ENCODE data around the gene BCR. TPM values are rescaled to one million over a fixed set of nuclear protein-coding genes. Genes with fewer than 3 reads are reported as not detected.

The BCR gene
- total and polyA plus RNA-seq, 12 donors, result 18.7 to 64.3 (median 42.4) TPM

DNA sequence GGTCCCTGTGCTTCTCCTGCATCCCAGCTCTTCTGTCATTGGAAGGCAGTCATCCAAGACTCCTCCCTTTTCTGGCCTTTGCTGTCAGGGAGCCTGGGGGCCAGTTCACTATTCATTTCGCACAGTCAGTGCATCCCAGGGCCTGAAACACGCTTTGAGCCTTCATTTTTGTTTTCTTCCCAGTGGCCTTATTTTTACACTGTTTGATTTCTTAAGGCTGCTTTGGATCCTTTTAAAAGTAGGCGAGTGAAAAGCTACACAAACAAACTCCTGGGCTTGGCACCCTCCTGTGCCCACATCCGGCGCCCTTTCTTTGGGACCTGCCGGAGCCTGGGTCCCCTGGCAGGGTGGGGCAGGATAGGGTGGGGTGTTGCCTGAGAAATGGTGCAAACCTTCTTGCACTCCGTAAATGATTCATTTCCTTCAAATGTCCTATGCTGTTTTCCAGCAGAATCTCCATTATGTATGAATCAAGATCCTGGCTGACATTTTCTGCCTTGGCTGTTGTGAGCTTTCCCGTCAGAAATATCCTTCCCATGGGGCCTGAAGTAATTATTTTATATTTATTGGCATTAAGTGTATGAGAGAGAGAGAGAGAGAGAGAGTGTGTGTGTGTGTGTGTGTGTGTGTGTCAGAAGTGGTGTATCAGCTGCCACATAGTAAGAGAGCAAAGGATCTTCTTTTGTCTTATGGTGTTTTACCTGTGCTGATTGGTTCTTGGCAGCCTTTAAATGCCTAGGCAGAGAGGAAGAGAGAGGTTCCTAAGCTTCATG lies 45.6 kb downstream of the BCR start:
- Histone ChIP-seq H3K9me3 (replicated peaks in 1 of 3) (peaks cover 0 to 22% (median 10%) of the 10 kb centered on the region in 3 donors), H3K4me3 (no peak overlapping the region), H3K27me3 (no peaks in the 10 kb centered on the region), H3K4me1 (replicated peaks in 1 of 2) (peaks cover 0 to 41% of the 10 kb centered on the region in 2 donors), H3K36me3 (replicated peaks in 1 of 2) (no peaks in the 10 kb centered on the region), H3K27ac (peak overlapping the region in 2 of 5 donors; percentile 59 to 62)
- WGBS, 4 donors, result 48 to 69% (median 56%) methylated on average over 8 of the region's 8 CpGs
- no peak for TF ChIP-seq POLR2A (IDR thresholded peaks at IDR 0.05)
- TF ChIP-seq, protein P1, sequence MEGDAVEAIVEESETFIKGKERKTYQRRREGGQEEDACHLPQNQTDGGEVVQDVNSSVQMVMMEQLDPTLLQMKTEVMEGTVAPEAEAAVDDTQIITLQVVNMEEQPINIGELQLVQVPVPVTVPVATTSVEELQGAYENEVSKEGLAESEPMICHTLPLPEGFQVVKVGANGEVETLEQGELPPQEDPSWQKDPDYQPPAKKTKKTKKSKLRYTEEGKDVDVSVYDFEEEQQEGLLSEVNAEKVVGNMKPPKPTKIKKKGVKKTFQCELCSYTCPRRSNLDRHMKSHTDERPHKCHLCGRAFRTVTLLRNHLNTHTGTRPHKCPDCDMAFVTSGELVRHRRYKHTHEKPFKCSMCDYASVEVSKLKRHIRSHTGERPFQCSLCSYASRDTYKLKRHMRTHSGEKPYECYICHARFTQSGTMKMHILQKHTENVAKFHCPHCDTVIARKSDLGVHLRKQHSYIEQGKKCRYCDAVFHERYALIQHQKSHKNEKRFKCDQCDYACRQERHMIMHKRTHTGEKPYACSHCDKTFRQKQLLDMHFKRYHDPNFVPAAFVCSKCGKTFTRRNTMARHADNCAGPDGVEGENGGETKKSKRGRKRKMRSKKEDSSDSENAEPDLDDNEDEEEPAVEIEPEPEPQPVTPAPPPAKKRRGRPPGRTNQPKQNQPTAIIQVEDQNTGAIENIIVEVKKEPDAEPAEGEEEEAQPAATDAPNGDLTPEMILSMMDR (IDR thresholded peaks at IDR 0.05), result no peak
- no peak for DNase-seq
- intact Hi-C loops (cut with DNase I), result no loop called here

DNA sequence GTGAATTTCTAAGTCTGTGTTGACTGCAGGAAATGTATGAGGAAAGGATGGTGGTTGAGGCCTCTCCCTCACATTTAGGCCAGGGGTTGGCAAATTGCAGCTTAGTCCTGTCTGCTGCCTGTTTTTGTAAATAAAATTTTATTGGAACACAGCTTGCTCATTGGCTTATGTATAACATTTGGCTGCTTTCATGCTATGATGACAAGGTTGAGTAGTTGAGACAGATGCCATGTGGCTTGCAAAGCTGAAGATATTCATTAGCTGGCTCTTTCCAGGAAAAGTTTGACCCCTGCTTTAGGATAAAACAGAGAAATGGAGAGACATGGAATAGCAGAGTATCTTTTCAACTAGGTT lies 46.2 kb downstream of the BCR start:
- peaks cover 0 to 41% of the 10 kb centered on the region in 2 donors for H3K4me1 ChIP-seq (replicated peaks in 1 of 2)
- peak overlapping the region in 3 of 5 donors; percentile 24 to 62 (median 59) for H3K27ac ChIP-seq
- no peak for DNase-seq
- H3K27me3 ChIP-seq, result no peaks in the 10 kb centered on the region
- intact Hi-C loops (cut with DNase I), result no loop called here
- no peak overlapping the region for H3K4me3 ChIP-seq
- TF ChIP-seq POLR2A (IDR thresholded peaks at IDR 0.05), result no peak
- TF ChIP-seq, protein P1 (IDR thresholded peaks at IDR 0.05), result no peak
- no peaks in the 10 kb centered on the region for H3K36me3 ChIP-seq (replicated peaks in 1 of 2)
- H3K9me3 ChIP-seq (replicated peaks in 1 of 3), result peaks cover 0 to 22% (median 10%) of the 10 kb centered on the region in 3 donors

DNA sequence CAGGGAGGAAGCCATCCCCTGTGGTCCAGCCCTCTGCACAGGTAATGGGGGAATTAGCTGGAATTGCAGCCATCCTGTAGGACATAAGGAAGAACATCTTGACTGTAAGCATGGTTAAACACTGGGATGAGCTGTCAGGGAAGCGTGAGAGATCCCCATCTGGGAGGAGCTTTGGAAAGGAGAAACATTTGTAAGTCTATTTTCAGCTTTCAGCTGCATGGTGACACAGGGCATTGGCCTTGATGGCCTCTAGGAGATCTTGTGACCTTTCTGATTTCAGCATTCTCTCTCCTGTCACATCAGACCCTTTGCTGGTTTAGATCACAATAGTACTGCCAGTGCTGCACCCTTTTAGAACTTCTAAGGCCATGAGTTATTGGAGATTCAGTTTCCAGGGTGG lies 47.1 kb downstream of the BCR start:
- intact Hi-C loops (cut with DNase I), result no loop called here
- peak in 2 of 7 donors; percentile 38 to 65 for DNase-seq
- 30 to 45% (median 40%) methylated on average over 1 of the region's 1 CpG for WGBS, 4 donors
- H3K27me3 ChIP-seq, result no peaks in the 10 kb centered on the region
- H3K27ac ChIP-seq, result peak overlapping the region in 2 of 5 donors; percentile 59 to 62
- H3K4me1 ChIP-seq (replicated peaks in 1 of 2), result peaks cover 0 to 41% of the 10 kb centered on the region in 2 donors
- no peaks in the 10 kb centered on the region for H3K36me3 ChIP-seq (replicated peaks in 1 of 2)
- no peak overlapping the region for H3K4me3 ChIP-seq
- H3K9me3 ChIP-seq (replicated peaks in 1 of 3), result peaks cover 0 to 22% (median 10%) of the 10 kb centered on the region in 3 donors
- TF ChIP-seq, protein P1 (IDR thresholded peaks at IDR 0.05), result no peak
- no peak for TF ChIP-seq POLR2A (IDR thresholded peaks at IDR 0.05)

DNA sequence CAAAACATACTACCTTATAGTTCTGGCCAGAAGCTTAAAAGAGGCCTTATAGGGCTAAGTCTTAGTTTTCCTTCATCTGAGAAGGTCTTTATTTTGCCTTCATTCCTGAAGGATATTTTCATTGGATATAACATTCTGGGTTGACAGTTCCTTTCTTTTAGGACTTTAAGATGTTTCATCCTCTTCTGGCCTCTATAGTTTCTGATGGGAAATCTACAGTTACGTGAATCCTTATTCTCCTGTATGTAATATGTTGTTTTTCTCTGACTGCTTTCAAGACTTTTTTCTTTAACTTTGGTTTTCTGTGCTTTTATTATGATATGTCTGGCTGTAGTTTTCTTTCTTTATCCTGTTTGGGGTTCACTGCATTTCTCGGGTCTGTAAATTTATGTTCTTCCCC lies 48.2 kb downstream of the BCR start:
- 93 to 98% (median 98%) methylated on average over 2 of the region's 2 CpGs for WGBS, 4 donors
- Histone ChIP-seq H3K36me3 (replicated peaks in 1 of 2) (no peaks in the 10 kb centered on the region), H3K27ac (no peak overlapping the region), H3K27me3 (no peaks in the 10 kb centered on the region), H3K4me3 (no peak overlapping the region), H3K4me1 (replicated peaks in 1 of 2) (peaks cover 0 to 35% of the 10 kb centered on the region in 2 donors), H3K9me3 (replicated peaks in 1 of 3) (peaks cover 0 to 22% (median 10%) of the 10 kb centered on the region in 3 donors)
- TF ChIP-seq POLR2A (IDR thresholded peaks at IDR 0.05), result no peak
- TF ChIP-seq, protein P1 (IDR thresholded peaks at IDR 0.05), result no peak
- intact Hi-C loops (cut with DNase I), result no loop called here
- no peak for DNase-seq
